OCI-LY7 (cell line): ENCODE data around the gene BTBD2. TPM values are rescaled to one million over a fixed set of nuclear protein-coding genes. Genes with fewer than 3 reads are reported as not detected.

Source experiments
- BruUV-seq: library from RNA; stranded (reverse); fragments of 400-500 nt; replicated peaks from 2 replicates; lab custom pipeline; 2021; lab: Mats Ljungman, UMichigan
- CTCF ChIA-PET: fragments of 300-600 bp; sonication (Branson Sonifier 250); formaldehyde crosslinking; loops from one replicate; lab custom pipeline; 2022; ENCODE audit warnings: antibody characterized with exemption; ENCODE audit not compliant: unreplicated experiment; lab: Charles Lee
- POLR2A ChIA-PET: fragments of 300-600 bp; sonication (Branson Sonifier 250); formaldehyde crosslinking; loops from one replicate; lab custom pipeline; 2022; ENCODE audit warnings: antibody characterized with exemption; lab: Charles Lee
- DNase-seq: peaks from one replicate; pipeline ENCODE4 v3.0.0-alpha.2; 2015; ENCODE audit warnings: low spot score
- H2AFZ ChIP-seq: fragments of 200-600 bp; sonication (generic), shearing (Covaris generic); 2 replicates; pipeline ENCODE4 v1.6.1; 2014; ENCODE audit warnings: mild to moderate bottlenecking, antibody characterized with exemption, low read length, moderate library complexity
- H3K27ac ChIP-seq: fragments of 200-600 bp; sonication (generic); 2 replicates; pipeline ENCODE4 v1.5.1; 2014; ENCODE audit warnings: mixed run types, low read depth, mild to moderate bottlenecking, moderate library complexity, low read length, inconsistent platforms; ENCODE audit not compliant: poor library complexity, severe bottlenecking
- H3K36me3 ChIP-seq: fragments of 200-600 bp; sonication (generic); 2 replicates; pipeline ENCODE4 v1.6.1; 2014; ENCODE audit warnings: mild to moderate bottlenecking, antibody characterized with exemption, low read length, moderate library complexity, mixed read lengths; ENCODE audit not compliant: insufficient read depth
- H3K4me1 ChIP-seq: fragments of 200-600 bp; sonication (generic); 2 replicates; pipeline ENCODE4 v1.5.1; 2014; ENCODE audit warnings: mild to moderate bottlenecking, low read length; ENCODE audit not compliant: insufficient read depth, poor library complexity, severe bottlenecking
- H3K4me2 ChIP-seq: fragments of 200-600 bp; sonication (generic); 2 replicates; pipeline ENCODE4 v1.6.1; 2014; ENCODE audit warnings: mild to moderate bottlenecking, low read length
- H3K4me3 ChIP-seq: fragments of 200-600 bp; sonication (generic); 2 replicates; pipeline ENCODE4 v1.5.1; 2014; ENCODE audit warnings: mild to moderate bottlenecking, low read depth, low read length; ENCODE audit not compliant: poor library complexity, severe bottlenecking
- H3K79me2 ChIP-seq: fragments of 200-600 bp; sonication (generic); 2 replicates; pipeline ENCODE4 v1.6.1; 2016; ENCODE audit warnings: low read depth, mild to moderate bottlenecking, low read length, moderate library complexity, mixed read lengths; ENCODE audit not compliant: insufficient read depth
- H3K9me2 ChIP-seq: fragments of 200-600 bp; sonication (generic); 2 replicates; pipeline ENCODE4 v1.6.1; 2016; ENCODE audit warnings: mild to moderate bottlenecking, low read length, mixed read lengths; ENCODE audit not compliant: insufficient read depth
- H3K9me3 ChIP-seq: fragments of 200-600 bp; sonication (generic); 2 replicates; pipeline ENCODE4 v1.6.1; 2014; ENCODE audit warnings: mild to moderate bottlenecking, mixed run types, low read length, mixed read lengths
- H4K20me1 ChIP-seq: fragments of 200-600 bp; sonication (generic); 2 replicates; pipeline ENCODE4 v1.6.1; 2014; ENCODE audit warnings: mild to moderate bottlenecking, antibody characterized with exemption, low read length, moderate library complexity, mixed read lengths; ENCODE audit not compliant: insufficient read depth
- EZH2phosphoT487 ChIP-seq: fragments of 200-600 bp; sonication (generic); IDR thresholded peaks from 2 replicates; pipeline ENCODE4 v1.6.1; 2018; ENCODE audit warnings: low read depth, borderline replicate concordance, mild to moderate bottlenecking, mixed run types, antibody characterized with exemption, low read length, moderate library complexity, mixed read lengths
- intact Hi-C: fragments of 100-400 bp; cut with micrococcal nuclease; formaldehyde crosslinking; loops from one replicate; pipeline ENCODE4 v1.10.0; 2022; ENCODE audit not compliant: unreplicated experiment
- total RNA-seq, 2 experiments: library from RNA; depleted of rRNA in 1 of 2; stranded (reverse); fragments of >200 nt in 1 of 2; shearing (Covaris generic) in 1 of 2; gene quantifications; 2 replicates each; pipeline ENCODE4 v1.2.3, GENCODE V29; 2014 to 2022
- TF ChIP-seq, protein P1 (sequence below): fragments of 200-600 bp; sonication (generic); conservative IDR thresholded peaks from 2 replicates; pipeline ENCODE4 v1.5.1; 2014; ENCODE audit warnings: mild to moderate bottlenecking, antibody characterized with exemption, low read length, moderate library complexity, mixed read lengths

The BTBD2 gene
- total RNA-seq, 2 experiments from 2014 or later: 53.9 to 91.6 TPM

DNA sequence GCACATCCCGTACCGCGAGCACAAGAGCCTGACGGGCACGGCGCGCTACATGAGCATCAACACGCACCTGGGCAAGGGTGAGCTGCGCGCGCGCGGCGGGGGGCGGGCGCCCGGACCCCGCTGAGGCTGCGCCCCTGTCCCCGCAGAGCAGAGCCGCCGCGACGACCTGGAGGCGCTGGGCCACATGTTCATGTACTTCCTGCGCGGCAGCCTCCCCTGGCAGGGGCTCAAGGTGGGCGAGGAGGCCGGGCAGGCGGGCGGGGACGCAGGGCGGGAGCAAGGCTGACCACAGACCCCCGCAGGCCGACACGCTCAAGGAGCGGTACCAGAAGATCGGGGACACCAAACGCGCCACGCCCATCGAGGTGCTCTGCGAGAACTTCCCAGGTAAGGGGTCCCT is 36.5 kb downstream of the BTBD2 start:
- H3K9me3 ChIP-seq: no peaks in the 10 kb centered on the region
- peaks cover 59% of the 10 kb centered on the region for H3K36me3 ChIP-seq
- no peak overlapping the region for H3K27ac ChIP-seq
- no peaks in the 10 kb centered on the region for H3K9me2 ChIP-seq
- ChIA-PET POLR2A (no interaction called here), CTCF (no interaction called here)
- no peaks in the 10 kb centered on the region for H3K79me2 ChIP-seq
- DNase-seq: no peak
- no peaks in the 10 kb centered on the region for H3K4me1 ChIP-seq
- BruUV-seq: no TSS peak
- intact Hi-C loops: no loop called here
- H2AFZ ChIP-seq: no peak overlapping the region
- H4K20me1 ChIP-seq: no peaks in the 10 kb centered on the region; the same call in 1 of the 2 replicates
- no peak for TF ChIP-seq EZH2phosphoT487
- TF ChIP-seq, protein P1, sequence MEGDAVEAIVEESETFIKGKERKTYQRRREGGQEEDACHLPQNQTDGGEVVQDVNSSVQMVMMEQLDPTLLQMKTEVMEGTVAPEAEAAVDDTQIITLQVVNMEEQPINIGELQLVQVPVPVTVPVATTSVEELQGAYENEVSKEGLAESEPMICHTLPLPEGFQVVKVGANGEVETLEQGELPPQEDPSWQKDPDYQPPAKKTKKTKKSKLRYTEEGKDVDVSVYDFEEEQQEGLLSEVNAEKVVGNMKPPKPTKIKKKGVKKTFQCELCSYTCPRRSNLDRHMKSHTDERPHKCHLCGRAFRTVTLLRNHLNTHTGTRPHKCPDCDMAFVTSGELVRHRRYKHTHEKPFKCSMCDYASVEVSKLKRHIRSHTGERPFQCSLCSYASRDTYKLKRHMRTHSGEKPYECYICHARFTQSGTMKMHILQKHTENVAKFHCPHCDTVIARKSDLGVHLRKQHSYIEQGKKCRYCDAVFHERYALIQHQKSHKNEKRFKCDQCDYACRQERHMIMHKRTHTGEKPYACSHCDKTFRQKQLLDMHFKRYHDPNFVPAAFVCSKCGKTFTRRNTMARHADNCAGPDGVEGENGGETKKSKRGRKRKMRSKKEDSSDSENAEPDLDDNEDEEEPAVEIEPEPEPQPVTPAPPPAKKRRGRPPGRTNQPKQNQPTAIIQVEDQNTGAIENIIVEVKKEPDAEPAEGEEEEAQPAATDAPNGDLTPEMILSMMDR: no peak
- H3K4me3 ChIP-seq: no peak overlapping the region
- no peak overlapping the region for H3K4me2 ChIP-seq

DNA sequence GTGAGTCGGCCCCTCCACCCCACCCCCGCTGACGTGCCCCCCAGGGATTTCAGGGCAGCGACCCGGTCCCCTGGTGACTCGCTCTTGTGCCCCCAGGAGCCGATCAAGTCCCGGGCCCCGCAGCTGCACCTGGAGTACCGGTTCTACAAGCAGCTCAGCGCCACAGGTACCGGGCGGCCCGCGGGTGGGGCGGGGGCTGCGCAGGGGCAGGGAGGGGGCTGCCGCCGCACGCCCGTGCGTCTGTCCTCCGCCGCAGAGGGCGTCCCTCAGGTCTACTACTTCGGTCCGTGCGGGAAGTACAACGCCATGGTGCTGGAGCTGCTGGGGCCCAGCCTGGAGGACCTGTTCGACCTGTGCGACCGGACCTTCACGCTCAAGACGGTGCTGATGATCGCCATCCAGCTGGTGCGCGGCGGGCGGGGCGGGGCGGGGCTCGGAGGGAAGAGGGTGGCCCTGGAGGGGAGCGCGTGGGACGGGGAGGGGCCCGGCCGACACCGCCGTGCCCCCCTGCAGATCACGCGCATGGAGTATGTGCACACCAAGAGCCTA is 37.1 kb downstream of the BTBD2 start:
- POLR2A ChIA-PET: no interaction called here
- H3K79me2 ChIP-seq: no peaks in the 10 kb centered on the region; the same call in 1 of the 2 replicates
- TF ChIP-seq EZH2phosphoT487: no peak
- TF ChIP-seq, protein P1: no peak
- intact Hi-C loops: no loop called here
- CTCF ChIA-PET: no interaction called here
- H3K9me2 ChIP-seq: no peaks in the 10 kb centered on the region
- DNase-seq: no peak
- no peak overlapping the region for H3K27ac ChIP-seq
- no peaks in the 10 kb centered on the region; the same call in 1 of the 2 replicates for H4K20me1 ChIP-seq
- H3K4me1 ChIP-seq: no peaks in the 10 kb centered on the region
- no peak overlapping the region for H2AFZ ChIP-seq
- no peak overlapping the region for H3K4me3 ChIP-seq
- BruUV-seq: no TSS peak
- no peak overlapping the region for H3K4me2 ChIP-seq
- no peaks in the 10 kb centered on the region for H3K9me3 ChIP-seq
- H3K36me3 ChIP-seq: peaks cover 61% of the 10 kb centered on the region

DNA sequence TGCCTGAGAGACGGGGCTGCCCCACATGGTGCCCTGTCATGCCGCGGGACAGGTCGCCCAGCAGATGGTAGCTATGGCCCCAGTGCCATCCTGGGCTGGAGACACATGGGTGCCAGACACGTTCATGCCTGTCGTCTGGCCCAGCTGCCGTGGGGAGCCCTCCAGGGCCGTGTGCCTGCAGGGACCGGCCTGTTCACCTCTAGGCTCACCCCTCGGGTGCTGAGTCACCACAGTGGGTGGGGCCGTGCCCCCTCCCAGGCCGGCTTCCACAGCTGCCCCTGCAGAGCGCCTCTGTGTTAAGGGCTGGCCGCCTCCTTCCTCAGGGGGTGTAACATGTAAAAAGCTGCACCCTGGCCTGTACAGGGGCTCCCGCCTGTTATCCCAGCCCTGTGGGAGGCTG is 38.4 kb downstream of the BTBD2 start:
- no TSS peak for BruUV-seq
- POLR2A ChIA-PET: interaction anchor here (0.7 kb wide), 1 partner anchor 395 kb away, joined by 3 read pairs; no protein-coding TSS in a partner anchor
- Histone ChIP-seq H3K36me3 (peaks cover 56% of the 10 kb centered on the region), H3K27ac (no peak overlapping the region), H2AFZ (no peak overlapping the region), H3K9me3 (no peaks in the 10 kb centered on the region), H3K4me1 (no peaks in the 10 kb centered on the region), H4K20me1 (no peaks in the 10 kb centered on the region; the same call in 1 of the 2 replicates), H3K79me2 (no peaks in the 10 kb centered on the region; the same call in 1 of the 2 replicates), H3K9me2 (no peaks in the 10 kb centered on the region), H3K4me2 (no peak overlapping the region), H3K4me3 (no peak overlapping the region)
- CTCF ChIA-PET: no interaction called here
- TF ChIP-seq EZH2phosphoT487: no peak
- TF ChIP-seq, protein P1: no peak
- intact Hi-C loops: no loop called here
- no peak for DNase-seq
